Naive B cell (primary cell): ENCODE data around the gene TDO2. TPM values are rescaled to one million over a fixed set of nuclear protein-coding genes. Genes with fewer than 3 reads are reported as not detected.
A peak's percentile ranks its signal among the peaks of the same experiment; 100 is the strongest.

Experiments
- ATAC-seq, 2 donors: fragments of 150-1000 bp; cut with Tn5 transposase; 2 replicates each; pipeline ENCODE4 v1.10.0; 2021; ENCODE audit warnings: low read depth in 2 of 2, mild to moderate bottlenecking in 2 of 2, moderate library complexity in 2 of 2
- DNase-seq: peaks from one replicate; pipeline ENCODE4 v3.0.0; 2022
- H3K27ac Mint-ChIP-seq, 6 donors: one replicate each; pipeline ENCODE4 v1.8.0; 2020 to 2022; ENCODE audit warnings: mild to moderate bottlenecking in 6 of 6, mixed read lengths in 6 of 6, moderate library complexity in 5 of 6, inconsistent platforms in 2 of 6
- H3K27me3 Mint-ChIP-seq, 3 donors: one replicate each; pipeline ENCODE4 v1.8.0; 2021 to 2022; ENCODE audit warnings: mixed read lengths in 3 of 3, mild to moderate bottlenecking in 1 of 3
- H3K36me3 Mint-ChIP-seq, 2 donors: one replicate each; pipeline ENCODE4 v1.8.0; 2020 to 2022; ENCODE audit warnings: mixed read lengths in 2 of 2, inconsistent platforms in 1 of 2, mild to moderate bottlenecking in 1 of 2
- H3K4me1 Mint-ChIP-seq, 3 donors: one replicate each; pipeline ENCODE4 v1.8.0; 2020 to 2022; ENCODE audit warnings: mixed read lengths in 3 of 3, inconsistent platforms in 1 of 3, mild to moderate bottlenecking in 1 of 3, moderate library complexity in 1 of 3
- H3K4me3 Mint-ChIP-seq, 8 donors: one replicate each; pipeline ENCODE4 v1.8.0; 2020 to 2022; ENCODE audit warnings: mild to moderate bottlenecking in 8 of 8, mixed read lengths in 8 of 8, moderate library complexity in 8 of 8, inconsistent platforms in 2 of 8
- H3K9me3 Mint-ChIP-seq, 7 donors: one replicate each; pipeline ENCODE4 v1.8.0; 2020 to 2022; ENCODE audit warnings: mixed read lengths in 7 of 7, mild to moderate bottlenecking in 5 of 7, inconsistent platforms in 2 of 7, moderate library complexity in 1 of 7
- polyA plus RNA-seq, 6 donors: library from polyadenylated mRNA; unstranded; fragments of 300-500 nt; fragmentation: Illumina TruSeq; gene quantifications; one replicate each; pipeline ENCODE4 v1.2.3, GENCODE V29; 2021; ENCODE audit warnings: low read depth in 6 of 6

TDO2 gene
- not detected for polyA plus RNA-seq

DNA sequence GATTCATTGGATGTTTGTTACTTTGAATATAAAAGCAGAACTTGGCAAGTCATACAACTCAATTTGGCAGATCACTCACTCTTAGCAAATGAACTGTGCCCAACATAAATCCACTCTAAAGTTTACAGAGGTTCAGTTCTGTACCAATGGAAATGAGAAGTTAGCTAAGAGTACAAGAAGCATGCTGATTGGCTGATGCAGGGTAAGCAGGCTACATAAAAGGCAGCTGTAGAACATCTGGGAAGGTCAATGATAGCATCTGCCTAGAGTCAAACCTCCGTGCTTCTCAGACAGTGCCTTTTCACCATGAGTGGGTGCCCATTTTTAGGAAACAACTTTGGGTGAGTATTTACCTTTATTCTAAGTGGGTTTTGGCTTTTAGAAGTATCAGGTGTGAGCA lies at the start of gene TDO2:
Gene TDO2, plus strand, starts transcription at position 244 of the 400 bp plus-strand sequence. Its CDS starts 63 bp downstream, at position 307.
- Mint-ChIP-seq H3K27ac (no peak within 1 kb of the TSS), H3K4me1 (no peaks in the 10 kb centered on the region), H3K27me3 (peaks cover 0 to 8% (median 0%) of the 10 kb centered on the region in 3 donors), H3K36me3 (no peaks in the 10 kb centered on the region), H3K4me3 (no peak within 1 kb of the TSS), H3K9me3 (peaks cover 0 to 5% (median 1%) of the 10 kb centered on the region in 7 donors)
- ATAC-seq (no peak), DNase-seq (no peak)

DNA sequence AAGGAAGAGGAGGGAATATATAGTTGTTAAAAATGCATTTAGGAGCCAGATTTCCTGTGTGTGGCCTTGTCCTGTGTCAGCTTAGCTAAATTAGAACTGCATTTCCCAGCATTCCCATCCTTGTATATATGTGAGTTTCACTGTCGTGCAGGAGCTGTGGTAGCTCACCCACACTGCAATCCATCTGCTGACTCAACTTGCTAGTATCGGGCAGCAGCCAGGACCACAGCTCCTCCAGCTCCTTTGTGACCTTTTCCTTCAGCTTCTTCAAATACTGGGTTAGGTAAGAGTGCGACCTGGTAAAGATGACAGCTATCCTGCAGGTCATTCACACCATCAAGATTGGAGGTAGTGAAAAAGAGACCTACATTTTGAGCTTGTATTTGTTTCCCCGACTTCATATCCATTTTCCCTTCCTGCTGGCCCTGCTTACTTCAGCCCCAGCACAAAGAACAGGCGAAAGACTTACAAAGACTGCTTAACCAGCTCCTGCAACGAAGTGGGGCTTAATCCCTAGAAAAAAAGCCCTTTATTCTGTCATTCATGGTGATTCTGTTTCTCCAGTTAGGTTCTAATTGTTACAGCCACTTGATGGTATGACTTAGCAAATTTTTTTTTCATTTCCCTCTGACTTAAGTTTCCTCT lies 48.8 kb upstream of the TDO2 start:
- Mint-ChIP-seq H3K36me3 (no peaks in the 10 kb centered on the region), H3K4me1 (no peaks in the 10 kb centered on the region), H3K27me3 (peaks cover 8 to 13% (median 12%) of the 10 kb centered on the region in 3 donors), H3K4me3 (no peak overlapping the region), H3K9me3 (peaks cover 0 to 7% (median 2%) of the 10 kb centered on the region in 7 donors), H3K27ac (no peak overlapping the region)
- no peak for DNase-seq
- ATAC-seq = no peak

DNA sequence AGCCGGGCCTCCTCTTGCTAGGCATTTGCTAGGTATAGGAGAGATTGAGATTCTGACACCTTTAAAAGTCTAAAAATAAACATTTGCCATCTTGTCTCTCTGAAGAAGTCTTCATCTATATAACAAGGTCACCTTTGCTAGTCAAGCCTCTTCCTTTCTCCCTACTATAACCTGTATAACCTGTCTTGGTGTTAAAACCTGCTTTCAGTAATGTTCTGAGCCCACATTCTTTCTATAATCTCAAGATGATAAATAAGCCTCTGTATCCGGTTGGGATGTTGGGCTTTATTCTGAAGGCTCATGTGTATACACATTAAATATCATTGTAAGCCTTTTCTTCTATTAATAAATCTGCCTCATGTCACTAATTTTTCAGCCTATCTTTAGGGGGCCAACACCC lies 47.6 kb upstream of the TDO2 start:
- no peaks in the 10 kb centered on the region for H3K9me3 Mint-ChIP-seq
- H3K36me3 Mint-ChIP-seq = no peaks in the 10 kb centered on the region
- no peak overlapping the region for H3K4me3 Mint-ChIP-seq
- peaks cover 8 to 12% (median 9%) of the 10 kb centered on the region in 3 donors for H3K27me3 Mint-ChIP-seq
- no peaks in the 10 kb centered on the region for H3K4me1 Mint-ChIP-seq
- DNase-seq (no peak), ATAC-seq (no peak)
- no peak overlapping the region for H3K27ac Mint-ChIP-seq

DNA sequence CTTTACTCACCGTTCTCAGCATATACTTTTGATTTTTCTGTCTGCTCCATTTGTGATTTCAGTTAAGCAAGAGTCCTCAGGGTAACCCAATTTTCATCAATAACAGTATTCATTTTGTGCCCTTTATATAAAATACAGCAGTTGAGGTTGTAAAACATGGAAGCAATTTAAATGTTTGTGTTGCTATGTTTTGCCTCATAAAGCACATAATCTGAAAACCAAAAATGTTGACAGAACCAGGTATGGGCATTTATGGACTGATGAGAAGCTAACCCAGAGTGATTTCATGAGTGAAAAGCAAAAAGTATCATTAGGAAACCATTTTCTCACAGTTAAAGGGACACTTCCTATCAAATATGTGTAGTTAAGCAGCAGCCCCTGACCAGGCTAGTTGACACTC lies 37.3 kb upstream of the TDO2 start, which contains the start of gene ASIC5:
Gene ASIC5, minus strand, starts transcription at position 101 of the 400 bp plus-strand sequence. Its CDS starts 51 bp downstream, at position 50.
- Mint-ChIP-seq H3K27ac (peak within 1 kb of the TSS in 1 of 6 donors; percentile 73), H3K4me1 (no peaks in the 10 kb centered on the region), H3K4me3 (no peak within 1 kb of the TSS), H3K36me3 (peaks cover 4 to 13% of the 10 kb centered on the region in 2 donors), H3K9me3 (peaks cover 6 to 23% (median 8%) of the 10 kb centered on the region in 7 donors), H3K27me3 (no peaks in the 10 kb centered on the region)
- DNase-seq = no peak
- no peak for ATAC-seq

DNA sequence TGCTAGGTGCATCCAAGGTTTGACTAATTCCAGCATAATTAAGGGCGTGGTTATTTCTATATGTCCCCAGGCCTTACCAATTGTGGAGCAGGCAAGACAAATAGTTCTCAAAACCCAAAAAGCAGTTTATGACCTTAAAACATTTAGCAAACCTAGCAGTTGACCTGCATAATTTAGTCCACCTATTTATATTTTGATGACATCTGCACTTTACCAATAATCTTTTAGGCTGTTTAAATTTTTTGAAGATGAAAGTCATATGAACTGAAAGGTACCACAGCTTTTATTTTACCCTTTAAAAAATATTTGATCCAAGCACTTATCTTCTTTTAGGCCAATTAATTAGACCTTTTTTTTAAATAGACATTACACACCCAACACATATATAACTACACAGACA lies 27.6 kb upstream of the TDO2 start:
- no peak for ATAC-seq
- Mint-ChIP-seq H3K4me1 (no peaks in the 10 kb centered on the region), H3K4me3 (no peak overlapping the region)

DNA sequence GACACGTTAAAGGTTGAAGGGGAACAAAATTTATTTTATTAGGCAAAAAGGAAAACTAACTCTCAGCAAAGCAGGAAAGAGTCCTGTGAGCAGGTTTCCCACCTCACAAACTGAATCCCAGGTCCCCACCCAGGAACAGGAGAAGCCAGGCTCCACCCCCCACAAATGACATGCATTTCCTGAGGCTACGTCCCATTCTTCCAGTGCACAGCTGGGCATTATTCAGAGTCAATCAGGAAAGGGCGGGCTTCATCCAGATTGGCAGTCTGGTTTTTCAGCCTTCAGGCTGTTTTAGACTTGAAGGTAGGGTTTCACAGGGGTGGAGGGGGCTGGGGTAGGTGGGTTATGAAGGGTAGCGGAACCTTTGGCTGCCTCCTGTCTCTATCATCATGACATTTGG lies 25.5 kb upstream of the TDO2 start:
- no peaks in the 10 kb centered on the region for H3K4me1 Mint-ChIP-seq
- H3K4me3 Mint-ChIP-seq = no peak overlapping the region
- H3K27ac Mint-ChIP-seq = no peak overlapping the region
- DNase-seq = no peak
- peaks cover 0 to 25% (median 10%) of the 10 kb centered on the region in 7 donors for H3K9me3 Mint-ChIP-seq
- H3K27me3 Mint-ChIP-seq = no peaks in the 10 kb centered on the region
- no peak for ATAC-seq
- H3K36me3 Mint-ChIP-seq = no peaks in the 10 kb centered on the region

More for the DNA sequence above, 27.6 kb upstream of the TDO2 start:
- Mint-ChIP-seq H3K27ac (no peak overlapping the region), H3K36me3 (no peaks in the 10 kb centered on the region), H3K9me3 (peaks cover 0 to 25% (median 10%) of the 10 kb centered on the region in 7 donors), H3K27me3 (no peaks in the 10 kb centered on the region)
- no peak for DNase-seq

DNA sequence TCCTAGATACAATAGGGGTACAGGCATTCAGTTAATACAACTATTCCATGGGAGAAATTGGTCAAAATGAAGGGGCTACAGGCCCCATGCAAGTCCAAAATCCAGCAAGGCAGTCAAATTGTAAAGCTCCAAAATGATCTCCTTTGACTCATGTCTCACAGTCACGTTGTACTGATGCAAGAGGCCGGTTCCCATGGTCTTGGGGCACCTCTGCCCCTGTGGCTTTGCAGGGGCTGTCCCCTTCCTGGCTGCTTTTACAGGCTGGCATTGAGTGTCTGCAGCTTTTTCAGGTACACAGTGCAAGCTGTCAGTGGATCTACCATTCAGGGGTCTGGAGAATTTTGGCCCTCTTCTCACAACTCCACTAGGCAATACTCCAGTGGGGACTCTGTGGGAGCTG lies 24.9 kb upstream of the TDO2 start:
- Mint-ChIP-seq H3K36me3 (no peaks in the 10 kb centered on the region), H3K4me3 (peak overlapping the region in 1 of 8 donors; percentile 58), H3K9me3 (peaks cover 0 to 25% (median 10%) of the 10 kb centered on the region in 7 donors), H3K4me1 (no peaks in the 10 kb centered on the region), H3K27me3 (no peaks in the 10 kb centered on the region), H3K27ac (no peak overlapping the region)
- DNase-seq (no peak), ATAC-seq (no peak)

DNA sequence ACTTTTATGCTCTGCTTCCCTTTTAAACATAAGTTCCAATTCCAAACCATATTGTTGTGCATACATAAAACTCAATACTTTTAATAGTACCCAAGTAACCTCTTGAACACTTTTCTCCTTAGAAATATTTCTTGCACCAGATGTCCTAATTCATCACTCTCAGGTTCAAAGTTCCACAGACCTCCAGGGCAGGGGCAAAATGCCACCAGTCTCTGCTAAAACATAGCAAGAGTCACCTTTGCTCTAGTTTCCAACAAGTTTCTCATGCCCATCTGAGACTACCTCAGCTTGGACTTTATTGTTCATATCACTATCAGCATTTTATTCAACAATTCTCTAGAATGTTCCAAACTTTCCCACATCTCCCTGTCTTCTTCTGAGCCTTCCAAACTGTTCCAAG lies 23.7 kb upstream of the TDO2 start:
- ATAC-seq (no peak), DNase-seq (no peak)
- H3K36me3 Mint-ChIP-seq = no peaks in the 10 kb centered on the region
- H3K9me3 Mint-ChIP-seq = peaks cover 0 to 16% (median 10%) of the 10 kb centered on the region in 7 donors
- no peaks in the 10 kb centered on the region for H3K4me1 Mint-ChIP-seq
- H3K4me3 Mint-ChIP-seq = no peak overlapping the region
- peaks cover 0 to 4% (median 0%) of the 10 kb centered on the region in 3 donors for H3K27me3 Mint-ChIP-seq
- H3K27ac Mint-ChIP-seq = no peak overlapping the region

DNA sequence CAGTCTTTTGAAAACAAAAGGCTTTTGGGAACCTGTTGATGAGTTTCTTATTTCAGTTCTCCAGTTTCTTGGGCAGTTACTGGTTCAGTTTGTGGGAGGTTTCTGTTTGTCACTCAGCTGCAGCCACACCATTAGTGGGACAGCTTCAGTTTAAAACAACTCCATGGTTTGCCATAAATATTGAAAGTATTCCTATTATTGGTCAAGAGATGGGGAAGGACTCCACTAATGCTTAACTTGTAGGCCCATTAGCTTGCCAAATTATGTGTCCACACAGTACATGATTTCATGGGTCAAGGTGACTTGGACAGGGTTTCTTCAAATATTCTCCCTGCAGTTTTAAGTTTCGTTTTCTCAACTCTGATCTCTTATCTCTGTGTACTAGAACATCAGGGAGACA lies 21.9 kb upstream of the TDO2 start:
- H3K4me3 Mint-ChIP-seq = no peak overlapping the region
- ATAC-seq = no peak
- no peak overlapping the region for H3K27ac Mint-ChIP-seq
- peaks cover 0 to 4% (median 0%) of the 10 kb centered on the region in 3 donors for H3K27me3 Mint-ChIP-seq
- DNase-seq = no peak
- H3K9me3 Mint-ChIP-seq = peaks cover 0 to 10% (median 5%) of the 10 kb centered on the region in 7 donors
- H3K36me3 Mint-ChIP-seq = no peaks in the 10 kb centered on the region
- no peaks in the 10 kb centered on the region for H3K4me1 Mint-ChIP-seq

DNA sequence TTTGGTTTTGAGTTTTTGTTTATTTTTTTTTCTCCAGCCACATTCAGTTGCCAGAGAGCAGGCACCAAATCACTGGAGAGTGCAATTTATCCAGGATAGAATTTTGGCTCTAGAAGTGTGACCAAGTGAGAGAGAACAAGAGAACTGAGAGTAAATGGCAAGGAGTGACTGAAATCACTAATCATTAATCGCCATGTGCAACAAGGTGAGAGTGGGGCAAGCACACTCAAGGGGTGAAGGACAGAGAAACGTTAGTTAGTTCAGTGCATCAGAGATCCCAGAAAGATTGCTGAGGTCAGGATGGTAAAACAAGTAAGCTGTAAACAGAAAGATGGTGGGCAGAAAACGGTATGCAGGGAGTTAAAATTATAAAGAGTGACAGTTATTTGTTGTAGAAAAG lies 19.6 kb upstream of the TDO2 start:
- ATAC-seq = no peak
- peaks cover 0 to 4% (median 0%) of the 10 kb centered on the region in 3 donors for H3K27me3 Mint-ChIP-seq
- no peaks in the 10 kb centered on the region for H3K4me1 Mint-ChIP-seq

DNA sequence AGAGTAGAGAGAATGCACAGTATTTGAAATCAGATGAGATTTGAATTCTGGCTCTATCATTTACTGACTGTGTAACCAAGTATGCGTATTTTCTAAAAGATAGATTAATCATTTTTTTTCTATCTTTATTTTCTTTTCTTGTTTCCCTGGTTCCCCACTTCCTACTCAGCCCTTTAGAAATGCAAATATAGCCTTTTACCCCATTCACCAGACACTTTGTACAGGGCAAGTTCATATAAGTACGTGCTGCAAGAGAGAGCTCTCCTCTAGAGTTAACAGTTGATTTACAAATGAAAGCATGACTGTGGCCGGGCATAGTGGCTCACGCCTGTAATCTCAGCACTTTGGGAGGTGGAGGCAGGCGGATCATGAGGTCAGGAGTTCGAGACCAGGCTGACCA lies 17.8 kb upstream of the TDO2 start:
- Mint-ChIP-seq H3K36me3 (no peaks in the 10 kb centered on the region), H3K27ac (no peak overlapping the region), H3K4me3 (no peak overlapping the region), H3K9me3 (peaks cover 0 to 3% (median 2%) of the 10 kb centered on the region in 7 donors), H3K4me1 (no peaks in the 10 kb centered on the region), H3K27me3 (peaks cover 0 to 8% (median 6%) of the 10 kb centered on the region in 3 donors)
- DNase-seq (no peak), ATAC-seq (no peak)

More for the DNA sequence above, 19.6 kb upstream of the TDO2 start:
- no peak overlapping the region for H3K27ac Mint-ChIP-seq
- H3K9me3 Mint-ChIP-seq = peaks cover 0 to 6% (median 0%) of the 10 kb centered on the region in 7 donors
- no peak for DNase-seq
- no peaks in the 10 kb centered on the region for H3K36me3 Mint-ChIP-seq
- no peak overlapping the region for H3K4me3 Mint-ChIP-seq

DNA sequence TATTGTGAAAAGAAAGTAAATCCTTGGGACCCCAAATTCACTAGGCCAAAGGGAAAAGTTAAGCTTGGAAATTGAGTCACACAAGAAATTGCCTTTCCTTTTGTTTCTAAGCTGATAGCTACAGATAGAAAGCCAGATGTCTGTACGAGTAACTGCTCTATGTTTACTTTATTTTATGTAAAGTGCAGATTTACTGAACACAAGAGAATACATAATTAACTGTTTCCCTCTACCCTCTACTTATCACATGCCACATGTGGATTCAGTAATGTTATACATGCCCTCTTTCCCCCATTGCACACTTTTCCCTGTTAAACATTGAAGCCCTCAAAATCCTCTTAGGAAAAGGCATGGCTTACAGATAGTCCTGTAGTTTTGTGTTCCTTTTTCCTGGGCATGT lies 16.5 kb upstream of the TDO2 start:
- DNase-seq (no peak), ATAC-seq (no peak)
- Mint-ChIP-seq H3K27me3 (peaks cover 8 to 20% (median 17%) of the 10 kb centered on the region in 3 donors), H3K36me3 (no peaks in the 10 kb centered on the region), H3K4me3 (no peak overlapping the region), H3K4me1 (no peaks in the 10 kb centered on the region), H3K9me3 (peaks cover 0 to 9% (median 8%) of the 10 kb centered on the region in 7 donors), H3K27ac (no peak overlapping the region)

DNA sequence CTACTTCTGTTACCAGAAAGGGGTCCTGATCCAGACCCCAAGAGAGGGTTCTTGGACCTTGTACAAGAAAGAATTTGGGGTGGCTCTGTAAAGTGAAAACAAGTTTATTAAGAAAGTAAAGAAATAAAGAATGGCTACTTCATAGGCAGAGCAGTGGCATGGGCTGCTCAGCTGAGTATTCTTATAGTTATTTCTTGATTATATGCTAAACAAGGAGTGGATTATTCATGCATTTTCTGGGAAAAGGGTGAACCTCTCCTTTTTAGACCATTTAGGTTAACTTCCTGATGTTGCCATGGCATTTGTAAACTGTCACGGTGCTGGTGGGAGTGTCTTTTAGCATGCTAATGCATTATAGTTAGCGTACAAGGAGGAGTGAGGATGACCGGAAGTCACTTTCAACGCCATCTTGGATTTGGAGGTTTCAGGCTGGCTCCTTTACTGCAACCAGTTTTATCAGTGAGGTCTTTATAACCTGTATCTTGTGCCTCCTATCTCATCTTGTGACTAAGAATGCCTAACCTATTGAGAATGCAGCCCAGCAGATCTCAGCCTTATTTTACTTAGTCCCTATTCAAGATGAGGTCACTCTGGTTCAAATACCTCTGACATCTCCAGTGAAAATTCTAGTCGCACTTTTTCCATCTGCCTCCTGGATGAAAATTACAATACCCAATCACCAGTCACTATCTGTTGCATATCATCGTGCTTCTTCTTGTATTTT lies 15.5 kb upstream of the TDO2 start:
- no peak overlapping the region for H3K4me3 Mint-ChIP-seq
- no peak overlapping the region for H3K27ac Mint-ChIP-seq
- peaks cover 15 to 24% (median 18%) of the 10 kb centered on the region in 3 donors for H3K27me3 Mint-ChIP-seq
- H3K4me1 Mint-ChIP-seq = no peaks in the 10 kb centered on the region
- no peak for ATAC-seq
- H3K36me3 Mint-ChIP-seq = no peaks in the 10 kb centered on the region
- DNase-seq = no peak
- H3K9me3 Mint-ChIP-seq = peaks cover 4 to 15% (median 5%) of the 10 kb centered on the region in 7 donors
